22Rv1 (cell line): ENCODE data around the gene ATG9B.

Experiments used
- CTCF ChIP-seq: fragments of 450-650 bp; IDR thresholded peaks from 2 replicates; pipeline ENCODE4 v1.5.1; 2017; ENCODE audit warnings: mild to moderate bottlenecking
- ZFX ChIP-seq: fragments of 450-650 bp; IDR thresholded peaks from 2 replicates; pipeline ENCODE4 v1.6.1; 2017; ENCODE audit warnings: antibody characterized with exemption, borderline replicate concordance

GRCh38 chr7:150993511-150993910 lies 30.8 kb downstream of the ATG9B start:
- TF ChIP-seq CTCF: no peak
- no peak for TF ChIP-seq ZFX
